Upper lobe of left lung (tissue), 4 donors: ENCODE data around the gene ZNF446.

Experiments
- POLR2A ChIP-seq, 4 donors: fragments of 450-650 bp; IDR thresholded peaks; one replicate each; pipeline ENCODE4 v1.5.1; 2016 to 2017; ENCODE audit warnings: antibody characterized with exemption in 4 of 4, mild to moderate bottlenecking in 2 of 4
- TF ChIP-seq, protein P1 (sequence below), 6 experiments: fragments of 450-650 bp in 4 of 6; fragments of 200-600 bp in 2 of 6; sonication (generic) in 2 of 6; IDR thresholded peaks; one replicate each; pipeline ENCODE4 v1.5.1; 2016 to 2019; ENCODE audit warnings: antibody characterized with exemption in 6 of 6

GRCh38 chr19:58509731-58510083 lies 33.6 kb downstream of the ZNF446 start:
- TF ChIP-seq, protein P1, sequence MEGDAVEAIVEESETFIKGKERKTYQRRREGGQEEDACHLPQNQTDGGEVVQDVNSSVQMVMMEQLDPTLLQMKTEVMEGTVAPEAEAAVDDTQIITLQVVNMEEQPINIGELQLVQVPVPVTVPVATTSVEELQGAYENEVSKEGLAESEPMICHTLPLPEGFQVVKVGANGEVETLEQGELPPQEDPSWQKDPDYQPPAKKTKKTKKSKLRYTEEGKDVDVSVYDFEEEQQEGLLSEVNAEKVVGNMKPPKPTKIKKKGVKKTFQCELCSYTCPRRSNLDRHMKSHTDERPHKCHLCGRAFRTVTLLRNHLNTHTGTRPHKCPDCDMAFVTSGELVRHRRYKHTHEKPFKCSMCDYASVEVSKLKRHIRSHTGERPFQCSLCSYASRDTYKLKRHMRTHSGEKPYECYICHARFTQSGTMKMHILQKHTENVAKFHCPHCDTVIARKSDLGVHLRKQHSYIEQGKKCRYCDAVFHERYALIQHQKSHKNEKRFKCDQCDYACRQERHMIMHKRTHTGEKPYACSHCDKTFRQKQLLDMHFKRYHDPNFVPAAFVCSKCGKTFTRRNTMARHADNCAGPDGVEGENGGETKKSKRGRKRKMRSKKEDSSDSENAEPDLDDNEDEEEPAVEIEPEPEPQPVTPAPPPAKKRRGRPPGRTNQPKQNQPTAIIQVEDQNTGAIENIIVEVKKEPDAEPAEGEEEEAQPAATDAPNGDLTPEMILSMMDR (IDR thresholded peaks at IDR 0.05): no peak
- TF ChIP-seq POLR2A (IDR thresholded peaks at IDR 0.05): no peak
